ENCODE measurements around the gene UPK3A.

UPK3A gene

DNA sequence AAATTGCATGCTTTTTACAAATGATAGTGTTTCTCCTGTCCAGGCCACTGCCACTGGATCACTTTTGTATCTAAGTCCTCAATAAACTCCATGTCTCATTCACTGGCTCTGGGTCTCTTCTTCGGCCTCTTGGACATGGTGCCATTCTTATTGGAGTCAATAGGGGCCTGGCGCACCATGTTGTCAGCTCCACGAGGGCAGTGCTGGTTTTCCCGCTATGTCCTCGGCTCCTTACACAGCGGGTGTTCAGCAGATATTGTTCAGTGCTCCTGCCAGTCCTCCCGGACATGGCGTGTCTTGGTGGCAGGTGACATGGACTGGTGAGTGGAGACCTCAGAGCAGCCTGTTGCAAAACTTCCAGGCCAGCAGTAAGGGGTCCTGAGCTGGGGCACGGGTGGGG is 21.4 kb downstream of the UPK3A start:
- in situ Hi-C loops (cut with MboI; ENCODE audit: low sequenced_read_pairs): no loop called here

DNA sequence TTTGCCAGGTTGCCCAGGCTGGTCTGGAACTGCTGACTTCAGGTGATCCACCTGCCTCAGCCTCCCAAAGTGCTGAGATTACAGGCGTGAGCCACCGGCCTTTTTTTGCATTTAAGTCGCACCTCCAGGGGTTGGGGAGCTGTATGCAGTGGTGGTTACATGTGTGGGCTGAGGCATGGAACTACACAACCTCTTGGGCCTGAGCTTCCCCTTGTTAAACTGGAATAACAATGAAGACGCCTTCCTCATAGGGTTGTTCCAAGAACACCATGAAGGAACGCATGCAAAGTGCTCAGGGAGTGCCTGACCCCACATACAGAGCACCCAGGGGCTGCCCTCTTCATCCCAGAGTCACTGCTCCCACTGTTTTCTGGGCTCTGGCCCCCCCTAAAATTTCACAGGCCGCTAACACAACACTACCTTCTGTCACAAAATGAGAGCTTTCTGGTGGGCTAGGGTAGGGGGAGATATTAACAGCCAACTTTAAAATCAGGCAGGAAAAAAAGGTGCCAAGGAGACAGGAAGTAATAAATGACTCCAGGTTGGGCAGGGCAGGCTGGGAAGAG is 23.7 kb downstream of the UPK3A start:
- in situ Hi-C loops (cut with MboI; ENCODE audit: low sequenced_read_pairs): no loop called here

DNA sequence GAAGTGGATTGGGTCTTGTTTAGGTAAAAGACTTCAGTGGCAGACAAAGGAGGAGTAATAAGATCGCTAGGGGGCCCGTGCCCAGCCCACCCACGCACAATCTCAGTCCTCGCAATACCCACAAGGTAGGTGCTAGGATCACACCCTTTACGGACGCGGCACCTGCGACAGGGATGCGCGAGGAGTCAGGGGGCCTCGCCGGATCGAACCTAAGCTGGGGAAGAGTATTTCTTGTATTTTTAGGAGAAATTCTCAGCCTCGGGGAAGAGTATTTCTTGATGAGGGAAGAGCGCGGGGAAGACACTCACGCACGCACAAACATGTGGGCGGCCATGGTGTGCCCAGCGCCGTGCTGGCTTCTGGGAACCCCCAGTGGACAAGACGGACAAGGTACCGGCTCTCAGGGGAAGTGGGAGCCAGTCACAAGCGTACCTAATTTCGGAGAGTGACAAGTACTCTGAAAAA is 24.2 kb downstream of the UPK3A start:
- in situ Hi-C loops (cut with MboI; ENCODE audit: low sequenced_read_pairs): no loop called here

DNA sequence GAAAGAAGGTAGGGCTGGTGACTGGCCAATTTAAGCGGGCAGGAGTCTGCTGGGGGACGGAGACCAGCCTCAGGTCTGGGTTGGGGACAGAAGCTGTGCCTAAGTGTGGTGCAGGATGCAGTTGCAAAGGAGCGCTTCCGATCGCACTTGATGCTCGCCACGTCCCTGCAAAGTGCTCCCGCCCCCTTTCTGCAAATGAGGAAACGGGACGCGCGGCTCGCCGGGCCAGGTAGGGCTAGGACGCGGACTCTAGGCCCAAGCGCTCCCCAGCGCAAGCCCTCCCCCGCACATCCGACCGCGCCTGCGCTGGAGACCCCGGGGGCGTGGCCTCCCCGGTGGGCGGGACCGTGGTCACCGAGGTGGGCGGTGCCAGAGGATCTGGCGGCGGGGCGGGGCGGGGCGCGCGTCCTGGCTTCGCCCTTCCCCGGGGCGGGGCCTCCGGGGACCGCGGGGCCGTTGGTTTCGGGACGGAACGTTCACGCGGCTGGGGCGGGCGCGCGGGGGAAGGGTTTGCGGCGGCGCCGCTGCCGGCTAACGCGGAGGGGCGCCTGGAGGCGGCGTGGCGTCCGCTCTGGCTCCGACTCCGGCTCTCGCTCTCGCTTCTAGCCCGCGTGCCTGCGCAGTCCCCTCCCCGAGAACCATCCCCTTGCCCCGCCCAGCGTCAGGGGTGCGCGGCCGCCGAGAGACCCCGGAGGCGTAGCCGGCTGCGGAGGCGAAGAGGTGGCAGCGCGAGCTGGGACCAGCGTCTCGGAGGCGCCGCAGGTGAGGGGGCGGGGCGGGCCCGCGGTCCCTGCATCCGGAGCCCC is 24.9 kb downstream of the UPK3A start, which contains the start of gene FAM118A:
Gene FAM118A (plus strand): TSS at position 513 of the 806 bp plus-strand sequence. CDS start 12,446 bp downstream, outside the sequence.
- in situ Hi-C loops (cut with MboI; ENCODE audit: low sequenced_read_pairs): no loop called here

DNA sequence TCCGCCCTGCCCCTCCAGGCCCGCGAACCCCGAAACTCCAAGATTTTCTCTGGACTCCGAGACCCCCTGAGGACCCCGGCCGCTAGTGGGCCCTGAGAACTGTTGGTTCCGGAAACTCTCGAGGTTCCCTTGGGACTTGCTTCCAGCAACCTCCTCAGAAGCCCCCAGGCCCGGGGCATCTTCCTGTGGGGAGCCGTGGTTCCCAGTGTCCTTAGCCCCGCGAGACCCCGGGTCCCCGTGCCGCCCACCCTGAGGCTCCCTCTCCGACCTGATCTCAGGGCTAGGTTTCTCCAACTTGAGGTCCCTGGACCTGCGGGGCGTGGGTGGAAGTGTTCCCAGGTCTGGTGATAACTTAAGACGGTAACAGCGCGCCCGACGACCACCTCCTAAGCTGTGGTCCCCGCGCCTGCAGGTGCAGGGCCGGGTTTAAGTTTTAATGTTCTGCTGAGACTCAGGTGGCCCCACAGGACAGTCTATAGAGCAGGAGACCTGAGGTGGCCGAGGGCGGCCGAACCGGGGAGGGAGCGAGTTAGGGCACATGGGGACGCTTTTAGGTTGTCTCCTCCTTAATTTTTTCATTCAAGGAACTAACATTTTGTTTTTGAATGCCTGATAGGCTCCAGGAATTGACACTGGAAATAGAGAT is 25.7 kb downstream of the UPK3A start:
- in situ Hi-C loops (cut with MboI; ENCODE audit: low sequenced_read_pairs): no loop called here

DNA sequence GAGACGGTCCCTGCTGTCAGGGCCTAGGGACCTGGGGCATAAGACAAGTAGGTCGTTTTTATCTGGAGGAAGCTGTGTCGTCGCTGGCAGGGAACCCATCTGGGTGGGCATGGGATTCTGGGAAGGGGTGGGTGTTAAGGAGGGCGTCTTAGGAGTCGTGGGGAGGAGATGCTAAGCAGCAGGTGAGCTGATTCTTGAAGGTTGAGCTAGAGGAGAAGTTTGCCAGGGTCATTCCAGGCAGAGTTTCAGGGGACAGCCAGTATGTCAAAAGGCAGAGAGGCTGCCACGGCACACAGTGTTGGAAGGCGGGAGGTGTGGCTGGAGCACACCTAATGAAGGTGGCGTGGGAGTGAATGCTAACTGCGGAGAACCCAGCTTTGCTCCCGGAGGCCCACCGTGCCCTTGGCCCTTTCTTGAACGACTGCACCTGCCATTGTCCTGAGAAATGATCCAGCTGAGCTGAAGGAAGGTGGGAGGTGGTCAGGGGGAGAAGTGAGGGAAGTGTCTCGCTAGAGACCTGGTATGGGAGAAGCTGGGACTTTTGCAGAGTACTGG is 26.3 kb downstream of the UPK3A start:
- in situ Hi-C loops (cut with MboI; ENCODE audit: low sequenced_read_pairs): no loop called here

DNA sequence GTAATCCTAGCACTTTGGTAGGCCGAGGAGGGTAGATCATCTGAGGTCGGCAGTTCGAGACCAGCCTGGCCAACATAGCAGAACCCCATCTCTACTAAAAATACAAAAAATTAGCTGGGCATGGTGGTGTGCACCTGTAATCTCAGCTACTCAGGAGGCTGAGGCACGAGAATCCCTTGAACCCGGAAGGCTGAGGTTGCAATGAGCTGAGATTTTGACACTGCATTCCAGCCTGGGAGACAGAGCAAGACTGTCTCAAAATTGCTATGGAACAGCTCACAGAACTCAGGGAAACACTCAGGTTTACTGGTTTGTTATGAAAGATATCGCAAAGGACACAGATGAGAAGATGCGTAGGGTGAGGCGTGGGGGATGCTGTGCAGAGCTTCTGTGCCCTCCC is 27.7 kb downstream of the UPK3A start:
- in situ Hi-C loops (cut with MboI; ENCODE audit: low sequenced_read_pairs): no loop called here

DNA sequence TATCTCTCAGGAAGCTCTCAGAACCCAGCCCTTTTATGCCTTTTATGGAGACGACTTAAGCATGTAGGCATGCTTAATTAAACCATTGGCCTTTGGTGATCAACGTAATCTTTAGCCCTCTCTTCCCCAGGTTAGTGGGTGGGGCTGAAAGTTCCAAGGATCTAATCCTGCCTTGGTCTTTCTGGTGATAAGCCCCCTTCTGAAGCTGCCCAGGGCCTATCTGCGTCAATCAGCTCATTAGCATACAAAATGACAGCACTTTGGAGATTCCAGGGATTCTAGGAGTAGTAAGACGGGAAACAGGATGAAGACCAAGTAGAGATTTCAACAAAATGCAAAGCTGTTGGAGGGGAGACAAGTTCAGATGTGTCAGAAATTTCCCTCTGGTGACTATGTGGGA is 28.1 kb downstream of the UPK3A start:
- in situ Hi-C loops (cut with MboI; ENCODE audit: low sequenced_read_pairs): no loop called here

DNA sequence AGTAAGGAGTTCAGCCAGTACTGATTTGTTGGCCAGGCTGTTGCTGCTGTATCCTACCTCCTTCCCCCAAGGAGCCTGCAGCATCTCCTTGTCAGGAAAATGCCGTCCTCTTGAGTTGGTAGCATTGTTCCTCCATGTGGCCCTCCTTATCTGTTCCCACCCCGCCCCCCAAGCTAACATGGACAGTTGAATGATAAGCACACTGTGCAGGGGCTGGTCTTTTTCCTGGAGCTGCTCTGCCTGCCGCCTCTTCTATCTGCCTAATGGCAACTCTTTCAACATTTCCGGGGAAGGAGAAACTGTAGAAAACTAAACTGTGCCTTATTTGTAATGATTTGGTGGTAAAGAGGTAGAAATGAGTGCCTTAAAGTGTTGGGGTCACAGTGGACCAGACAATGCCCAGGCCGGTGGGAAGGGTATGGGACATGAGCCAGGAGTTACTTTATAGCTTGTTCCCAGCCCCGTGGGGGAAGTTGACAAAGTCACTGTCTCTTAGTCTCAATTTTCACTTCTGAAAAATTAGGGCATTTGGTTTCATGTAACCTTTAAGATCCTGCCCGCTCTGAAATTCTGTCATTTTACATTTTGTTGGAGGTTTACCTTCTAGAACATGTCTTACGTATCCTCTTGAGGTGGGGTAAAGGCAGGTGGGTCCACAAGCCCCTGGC is 29.4 kb downstream of the UPK3A start:
- in situ Hi-C loops (cut with MboI; ENCODE audit: low sequenced_read_pairs): no loop called here

DNA sequence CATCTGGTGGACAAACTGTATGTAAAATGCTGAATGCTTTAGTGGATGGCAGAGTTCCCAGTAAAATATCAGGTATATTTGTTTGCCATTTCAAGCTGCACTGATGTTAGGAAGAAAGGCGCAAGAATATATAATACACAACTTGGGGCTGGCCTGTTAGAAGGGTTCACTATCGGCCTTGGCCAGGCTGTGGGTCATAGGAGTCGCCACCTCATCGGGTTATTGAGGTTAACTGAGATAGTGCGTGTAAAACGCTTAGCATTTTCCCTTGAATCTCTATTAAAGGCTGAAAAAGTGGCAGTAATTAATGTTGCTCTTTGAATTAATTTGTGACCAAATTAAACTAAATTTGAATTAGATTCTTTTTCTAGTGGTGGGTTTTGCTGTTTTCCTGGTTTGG is 30.0 kb downstream of the UPK3A start:
- in situ Hi-C loops (cut with MboI; ENCODE audit: low sequenced_read_pairs): no loop called here

DNA sequence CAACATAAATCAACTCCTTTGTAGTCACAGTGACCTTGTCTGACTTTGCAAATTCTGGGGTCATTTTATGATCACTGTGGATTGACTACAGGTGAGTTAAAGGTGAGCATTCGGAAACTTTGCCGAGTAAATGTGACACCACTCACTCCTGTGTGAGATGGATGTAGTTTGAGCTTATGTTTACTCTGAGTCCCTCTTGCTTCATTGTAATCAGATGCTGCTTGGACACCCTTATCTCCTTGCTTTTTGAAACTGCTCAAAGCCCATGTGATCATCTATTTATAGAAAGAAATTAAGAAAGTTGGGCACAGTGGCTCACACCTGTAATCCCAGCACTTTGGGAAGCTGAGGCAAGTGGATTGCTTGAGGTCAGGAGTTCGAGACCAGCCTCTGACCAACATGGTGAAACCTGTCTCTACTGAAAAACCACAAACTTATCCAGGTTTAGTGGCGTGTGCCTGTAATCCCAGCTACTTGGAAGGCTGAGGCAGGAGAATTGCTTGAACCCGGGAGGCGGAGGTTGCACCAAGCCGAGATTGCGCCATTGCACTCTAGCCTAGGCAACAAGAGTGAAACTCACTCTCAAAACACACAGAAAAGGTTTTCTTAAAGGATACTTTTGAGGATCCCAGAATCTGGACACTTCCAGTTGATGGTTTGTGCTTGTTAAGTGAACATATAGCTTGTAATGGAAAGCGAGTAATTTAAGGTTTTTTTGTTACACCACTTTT is 32.2 kb downstream of the UPK3A start:
- in situ Hi-C loops (cut with MboI; ENCODE audit: low sequenced_read_pairs): no loop called here

DNA sequence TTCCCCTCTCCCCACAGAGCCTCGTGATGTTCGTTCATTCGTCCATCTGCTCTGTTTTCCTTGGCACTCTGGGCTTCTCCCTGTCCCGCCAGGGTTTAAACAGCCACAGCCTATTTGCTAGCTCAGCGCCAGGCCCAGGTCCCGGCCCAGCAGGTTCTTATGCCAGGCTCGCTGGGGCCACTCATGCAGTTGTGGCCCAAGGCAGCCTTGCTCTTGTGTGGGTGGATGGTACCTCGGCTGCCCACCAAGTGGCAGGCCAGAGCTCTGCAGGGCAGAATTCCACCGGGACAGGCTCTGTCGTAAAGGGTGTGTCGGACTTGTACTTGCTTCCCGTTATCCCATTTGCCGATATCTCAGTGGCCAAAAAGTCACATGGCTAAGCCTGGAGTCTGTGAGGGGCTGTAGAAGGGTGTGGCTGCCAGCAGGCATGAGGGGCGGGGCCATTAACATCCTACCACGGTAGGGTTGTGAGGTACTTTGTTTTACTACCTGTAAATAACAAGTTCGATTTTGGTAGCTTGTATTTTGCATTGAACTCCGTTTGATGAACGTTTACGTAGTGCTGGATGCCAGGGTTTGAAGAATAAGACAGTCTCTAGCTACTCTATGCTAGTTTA is 32.9 kb downstream of the UPK3A start:
- in situ Hi-C loops (cut with MboI; ENCODE audit: low sequenced_read_pairs): no loop called here

DNA sequence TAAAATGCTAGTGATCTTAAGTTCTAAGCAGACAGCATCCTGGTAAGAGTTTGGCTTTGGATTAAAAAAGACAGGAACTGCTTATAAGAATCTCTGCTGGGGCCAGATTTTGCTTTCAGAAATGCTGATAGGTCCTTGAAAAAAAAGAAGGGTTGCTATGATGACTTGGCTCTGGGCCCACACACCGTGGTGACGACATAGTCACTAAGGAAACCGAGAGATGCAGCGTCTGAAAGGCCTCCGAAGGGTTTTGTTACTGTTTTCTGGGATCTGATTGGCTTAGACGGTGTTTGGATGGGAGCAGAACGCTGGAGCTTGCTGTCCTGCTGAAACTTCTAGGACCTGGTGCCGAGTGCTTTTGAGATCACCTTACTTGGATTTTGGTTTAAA is 33.4 kb downstream of the UPK3A start:
- in situ Hi-C loops (cut with MboI; ENCODE audit: low sequenced_read_pairs): no loop called here

DNA sequence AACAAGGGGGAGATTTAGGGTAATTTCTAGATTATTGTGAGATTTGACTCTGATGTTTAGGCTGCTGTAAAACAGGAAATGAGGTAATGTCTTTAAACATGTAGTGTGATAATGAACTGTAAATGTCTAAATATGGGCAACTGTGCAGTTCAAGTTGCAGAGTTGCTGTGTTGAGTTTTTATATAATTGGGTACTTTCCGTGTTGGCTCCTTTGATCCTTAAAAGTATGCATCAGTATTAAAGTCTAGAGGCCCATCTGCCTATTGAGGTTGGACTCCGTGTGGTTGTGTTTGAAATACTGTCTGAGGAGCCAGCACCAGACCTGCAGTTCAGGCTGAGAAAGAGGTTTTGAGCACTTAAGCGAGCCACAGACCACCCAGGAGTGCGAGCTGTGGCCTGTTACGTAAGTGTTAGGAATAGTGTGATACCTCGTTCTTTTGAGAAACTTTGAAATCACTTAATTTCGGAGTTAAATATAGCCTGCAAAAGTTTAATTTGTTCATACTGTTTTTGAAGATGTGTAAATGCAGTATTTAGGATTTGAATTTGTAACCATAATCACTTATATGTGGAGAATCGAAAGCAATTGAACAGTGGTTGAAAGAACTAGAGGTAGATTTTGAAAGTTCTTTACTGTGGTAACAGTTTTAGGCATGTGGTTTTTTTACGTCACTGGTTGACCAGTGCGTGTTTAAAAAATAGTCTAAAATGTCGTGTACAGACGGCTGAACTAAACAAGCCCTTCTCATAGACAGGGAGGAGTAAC is 34.0 kb downstream of the UPK3A start:
- in situ Hi-C loops (cut with MboI; ENCODE audit: low sequenced_read_pairs): no loop called here

DNA sequence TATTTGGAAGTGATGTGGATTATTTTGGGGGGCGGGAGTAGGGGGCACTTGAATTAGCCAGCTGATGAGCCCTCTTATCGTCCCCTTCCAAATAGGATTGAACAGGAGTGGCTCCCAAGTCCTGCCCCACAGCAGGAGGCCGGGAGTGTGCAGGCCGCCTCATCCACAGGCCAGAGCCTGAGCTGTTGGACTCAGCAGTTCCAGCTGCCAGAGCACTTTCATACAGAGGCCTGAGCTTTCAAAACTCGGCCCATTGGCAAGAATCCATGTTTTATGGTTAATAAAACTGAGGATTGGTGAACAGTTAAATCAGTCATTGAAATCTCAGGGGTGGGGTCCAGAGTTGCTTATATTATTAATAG is 34.6 kb downstream of the UPK3A start:
- in situ Hi-C loops (cut with MboI; ENCODE audit: low sequenced_read_pairs): no loop called here

DNA sequence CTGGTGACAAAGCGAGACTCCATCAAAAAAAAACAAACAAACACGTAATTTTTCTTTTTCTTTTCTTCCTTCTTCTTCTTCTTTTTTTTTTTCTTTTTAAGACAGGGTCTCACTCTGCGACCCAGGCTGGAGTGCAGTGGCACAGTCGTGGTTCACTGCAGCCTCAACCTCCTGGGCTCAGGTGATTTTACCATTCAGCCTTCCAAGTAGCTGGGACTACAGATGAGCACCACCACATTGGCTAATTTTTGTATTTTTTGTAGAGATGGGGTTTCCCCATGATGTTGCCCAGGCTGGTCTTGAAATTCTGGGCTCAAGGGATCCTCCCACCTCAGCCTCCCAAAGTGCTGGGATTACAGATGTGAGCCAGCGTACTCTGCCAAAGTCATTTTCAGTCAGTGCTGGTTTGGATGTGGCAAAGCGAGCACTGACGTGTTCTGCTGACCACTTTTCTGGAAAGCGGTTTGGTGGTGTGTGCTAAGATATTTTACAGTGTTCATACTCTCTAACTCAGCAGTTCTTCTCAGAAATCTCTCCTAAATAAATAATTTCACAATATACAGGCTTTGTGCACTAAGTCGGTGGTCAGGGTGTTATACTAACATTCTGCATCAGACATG is 35.7 kb downstream of the UPK3A start:
- in situ Hi-C loops (cut with MboI; ENCODE audit: low sequenced_read_pairs): no loop called here

DNA sequence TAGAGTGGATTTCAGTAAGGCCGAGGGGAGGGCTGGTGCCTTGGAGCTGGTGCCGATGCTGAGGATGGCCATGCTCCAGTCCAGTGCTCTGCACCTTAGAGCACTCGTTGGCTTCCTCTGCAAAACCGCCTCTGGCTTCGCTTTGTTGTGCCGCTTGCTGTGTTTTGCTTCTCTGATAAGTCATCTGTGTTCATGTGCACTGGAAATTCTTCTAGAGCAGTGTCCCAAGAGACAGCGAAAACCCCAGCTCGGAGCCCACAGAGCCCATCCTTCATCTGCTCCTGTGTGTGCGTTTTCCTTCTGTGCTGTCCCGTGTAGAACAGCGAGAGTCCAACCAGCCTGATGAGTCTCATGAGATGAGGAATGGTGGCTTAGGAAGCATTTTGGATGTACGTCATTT is 37.1 kb downstream of the UPK3A start:
- in situ Hi-C loops (cut with MboI; ENCODE audit: low sequenced_read_pairs): no loop called here

DNA sequence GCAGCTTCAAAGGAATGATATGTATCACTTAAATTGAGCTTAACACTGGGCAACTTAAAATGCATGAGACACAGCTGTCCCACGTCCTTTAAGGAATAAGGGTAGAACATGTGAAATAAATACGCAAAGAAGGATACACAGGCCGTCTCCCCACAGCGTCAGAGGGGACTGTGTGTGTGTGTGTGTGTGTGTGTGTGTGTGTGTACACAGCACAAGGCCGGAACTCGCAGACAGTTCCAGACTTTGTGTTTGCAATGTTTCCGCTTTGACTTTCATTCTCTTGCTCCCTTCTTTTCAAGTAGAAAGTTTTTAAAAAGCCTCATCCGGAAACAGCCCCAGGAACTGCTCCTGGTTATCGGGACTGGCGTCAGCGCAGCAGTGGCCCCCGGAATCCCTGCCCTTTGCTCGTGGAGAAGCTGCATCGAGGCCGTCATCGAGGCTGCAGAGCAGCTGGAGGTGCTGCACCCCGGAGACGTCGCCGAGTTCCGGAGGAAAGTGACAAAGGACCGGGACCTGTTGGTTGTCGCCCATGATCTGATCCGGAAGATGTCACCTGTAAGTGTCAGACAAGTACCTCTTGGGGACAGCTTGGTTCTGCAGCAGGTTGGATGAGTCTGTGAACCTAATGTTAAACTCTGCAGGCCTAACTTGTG is 38.2 kb downstream of the UPK3A start:
- in situ Hi-C loops (cut with MboI; ENCODE audit: low sequenced_read_pairs): no loop called here

DNA sequence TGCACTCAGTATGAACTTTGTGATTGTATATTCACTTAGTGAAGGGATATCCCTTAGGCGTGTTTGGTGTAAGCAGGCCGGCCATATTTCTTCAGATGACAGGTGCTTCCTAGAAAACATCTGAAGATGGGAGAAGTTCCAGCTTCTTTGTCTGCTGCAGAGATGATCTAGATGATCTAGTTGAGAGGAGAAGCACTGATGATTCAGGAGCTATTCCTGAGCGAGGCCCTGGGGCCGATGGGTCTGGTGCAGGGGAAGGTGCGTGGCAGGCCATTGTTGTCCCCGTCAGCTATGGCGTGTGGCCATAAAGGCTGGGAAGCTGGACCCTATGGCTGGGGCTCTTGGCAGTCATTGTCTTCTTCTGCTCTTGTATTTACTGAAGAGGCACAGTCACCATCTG is 38.9 kb downstream of the UPK3A start:
- in situ Hi-C loops (cut with MboI; ENCODE audit: low sequenced_read_pairs): no loop called here
